Mononuclear cell (primary cell): Measurements from ENCODE around the gene ITSN1. TPM values are rescaled to one million over a fixed set of nuclear protein-coding genes. Genes with fewer than 3 reads are reported as not detected.

Source experiments
- H3K27me3 ChIP-seq: 2 replicates; pipeline ENCODE4 v1.6.0; 2011; ENCODE audit warnings: low read length, control low read depth; ENCODE audit not compliant: insufficient read depth
- H3K4me1 ChIP-seq: 2 replicates; pipeline ENCODE4 v1.5.1; 2011; ENCODE audit warnings: mild to moderate bottlenecking, low read length, control low read depth; ENCODE audit not compliant: insufficient read depth
- H3K4me3 ChIP-seq: 2 replicates; pipeline ENCODE4 v1.5.1; 2011; ENCODE audit warnings: mild to moderate bottlenecking, low read length, moderate library complexity
- H3K9me3 ChIP-seq: 2 replicates; pipeline ENCODE4 v1.5.1; 2011; ENCODE audit warnings: low read depth, mild to moderate bottlenecking, control low read depth, low read length
- total RNA-seq: library from RNA; depleted of rRNA; stranded (reverse); fragments of >200 nt; gene quantifications from one replicate; pipeline ENCODE4 v1.2.3, GENCODE V29; 2012

ITSN1 gene
- total RNA-seq, 1 donor, result 2.1 TPM

- no peaks in the 10 kb centered on the region for H3K27me3 ChIP-seq
- no peak overlapping the region for H3K4me3 ChIP-seq
- peaks cover 22% of the 10 kb centered on the region for H3K4me1 ChIP-seq
- H3K9me3 ChIP-seq, result no peaks in the 10 kb centered on the region
Measured at GRCh38 chr21:33846141-33846540, 203.8 kb downstream of the ITSN1 start.

DNA sequence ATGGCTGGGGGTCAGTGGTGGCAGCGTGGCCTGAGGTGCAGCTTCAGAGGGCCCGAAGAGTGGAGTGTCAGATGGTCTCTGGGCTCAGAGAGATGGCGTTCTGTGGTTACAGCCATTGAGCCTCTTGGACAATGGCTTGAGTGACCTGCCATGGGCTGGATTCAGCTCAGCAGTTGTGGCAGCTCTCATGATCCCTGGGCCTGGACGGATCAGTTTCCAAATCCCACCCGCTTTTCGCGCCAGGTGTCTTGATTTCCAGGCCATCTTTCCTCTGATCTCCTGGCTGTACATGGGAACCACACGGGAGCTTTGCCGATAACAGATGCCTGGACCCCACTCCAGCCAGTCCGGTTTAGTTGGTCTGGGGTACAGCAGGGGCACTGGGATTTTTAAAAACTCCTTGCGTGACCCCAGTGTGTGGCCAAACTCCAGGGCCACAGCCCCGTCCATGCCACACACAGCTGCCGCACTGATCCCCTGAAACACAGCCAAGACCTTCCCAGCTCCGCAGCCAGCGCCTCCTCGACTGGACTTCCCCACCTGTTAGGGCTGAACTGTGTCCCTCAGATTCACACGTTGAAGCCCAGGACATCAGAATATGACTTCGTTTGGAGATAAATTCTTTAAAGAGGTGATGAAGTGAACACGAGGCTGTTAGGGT lies 205.4 kb downstream of the ITSN1 start:
- H3K4me1 ChIP-seq, result peaks cover 14% of the 10 kb centered on the region
- no peak overlapping the region for H3K4me3 ChIP-seq
- no peaks in the 10 kb centered on the region for H3K9me3 ChIP-seq
- no peaks in the 10 kb centered on the region for H3K27me3 ChIP-seq

DNA sequence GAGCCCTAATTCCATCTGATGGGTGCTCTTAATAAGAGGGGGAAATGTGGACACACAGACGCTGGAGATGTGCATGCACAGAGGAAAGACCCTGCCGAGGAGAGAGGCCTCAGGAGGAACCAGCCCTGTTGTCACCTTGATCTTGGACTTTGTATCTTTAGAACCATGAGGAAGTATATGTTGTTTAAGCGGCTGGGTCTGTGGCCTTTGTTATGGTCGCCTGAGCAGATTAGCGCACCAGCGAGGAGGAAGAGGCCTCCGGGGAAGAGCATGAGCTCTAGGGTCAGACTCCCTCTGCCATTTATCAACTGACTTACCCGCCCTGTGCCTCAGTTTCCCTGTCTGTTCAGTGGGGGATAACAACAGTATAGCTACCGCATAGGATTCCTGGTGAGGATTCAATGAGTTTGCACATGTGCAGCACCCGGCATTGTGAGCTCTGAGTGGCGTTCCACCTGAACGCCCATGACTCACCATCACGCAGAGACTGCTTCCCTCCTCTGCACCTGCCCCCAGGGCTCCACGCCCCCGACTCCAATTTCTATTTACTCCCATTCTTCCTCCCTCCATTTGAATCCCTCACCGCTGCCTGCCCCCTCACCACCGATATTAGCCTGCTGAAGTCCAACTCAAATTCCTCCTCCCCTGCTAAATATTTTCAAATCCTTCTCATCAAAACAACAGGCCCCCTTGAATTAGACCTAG lies 206.1 kb downstream of the ITSN1 start:
- Histone ChIP-seq H3K4me3 (no peak overlapping the region), H3K27me3 (no peaks in the 10 kb centered on the region), H3K9me3 (no peaks in the 10 kb centered on the region), H3K4me1 (peaks cover 7% of the 10 kb centered on the region)

DNA sequence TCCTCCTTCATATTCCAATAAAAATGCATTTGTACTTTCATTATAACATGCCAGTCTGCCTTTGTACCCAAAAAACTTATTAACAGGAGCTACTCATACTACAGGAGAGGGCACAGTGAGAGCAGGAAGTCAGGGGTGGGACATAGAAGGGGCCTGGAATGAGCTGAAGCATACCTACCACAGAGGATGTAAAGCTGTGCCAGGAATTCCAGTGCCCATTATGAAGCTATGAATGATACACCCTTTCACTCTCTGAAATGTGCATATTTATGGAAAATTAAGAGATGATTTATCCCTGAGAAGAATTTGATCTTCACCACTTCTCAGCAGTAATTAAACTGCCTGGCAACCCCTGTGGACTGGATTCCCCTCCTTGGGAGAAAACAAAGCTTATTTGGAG lies 207.5 kb downstream of the ITSN1 start:
- Histone ChIP-seq H3K9me3 (no peaks in the 10 kb centered on the region), H3K4me1 (no peaks in the 10 kb centered on the region), H3K27me3 (no peaks in the 10 kb centered on the region), H3K4me3 (no peak overlapping the region)

- Histone ChIP-seq H3K27me3 (no peaks in the 10 kb centered on the region), H3K4me3 (no peak overlapping the region), H3K9me3 (no peaks in the 10 kb centered on the region), H3K4me1 (no peaks in the 10 kb centered on the region)
Measured at GRCh38 chr21:33850401-33850800, 208.1 kb downstream of the ITSN1 start.

DNA sequence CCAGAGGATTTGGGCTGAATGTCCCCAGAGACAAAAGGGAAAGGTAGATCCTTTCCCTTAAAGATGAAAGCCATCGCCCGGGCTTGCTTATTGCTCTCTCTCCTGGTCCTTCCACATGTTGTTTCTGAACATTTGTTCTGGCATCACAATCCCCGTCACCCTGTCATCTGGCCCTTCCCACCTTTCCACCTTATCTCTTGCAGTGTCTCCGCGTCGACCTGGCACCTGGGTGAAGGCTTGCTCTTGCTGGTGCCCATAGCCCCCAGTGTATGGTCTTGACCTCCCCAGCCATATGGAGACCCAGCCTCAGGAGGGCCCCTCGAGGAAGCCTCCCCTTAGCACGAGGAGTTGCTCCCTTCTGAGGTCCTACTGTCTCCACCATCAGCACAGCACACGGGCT lies 208.7 kb downstream of the ITSN1 start:
- Histone ChIP-seq H3K9me3 (no peaks in the 10 kb centered on the region), H3K4me3 (no peak overlapping the region), H3K4me1 (no peaks in the 10 kb centered on the region), H3K27me3 (no peaks in the 10 kb centered on the region)

GRCh38 chr21:33852485-33852884 lies 210.2 kb downstream of the ITSN1 start:
- no peak overlapping the region for H3K4me3 ChIP-seq
- no peaks in the 10 kb centered on the region for H3K27me3 ChIP-seq
- no peaks in the 10 kb centered on the region for H3K9me3 ChIP-seq
- no peaks in the 10 kb centered on the region for H3K4me1 ChIP-seq

DNA sequence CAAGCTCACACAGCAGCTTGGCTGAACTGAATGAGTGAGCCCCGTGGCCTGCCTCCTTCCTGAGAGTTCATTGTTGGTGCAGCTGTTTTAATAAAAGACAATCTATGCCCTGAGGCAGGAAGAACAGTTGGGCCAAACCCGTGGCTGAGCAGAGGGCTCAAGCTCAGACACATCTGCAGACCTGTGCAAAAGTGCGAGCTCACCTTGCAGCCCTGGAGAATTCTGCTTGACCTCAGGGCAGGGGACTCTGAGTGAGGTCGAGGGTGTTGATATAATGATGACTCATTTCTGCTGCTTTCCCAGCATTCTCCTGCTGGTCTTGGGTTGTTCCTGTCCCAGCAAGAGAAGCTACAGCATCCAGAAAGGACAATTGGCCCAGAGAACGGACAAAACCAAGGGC lies 212.3 kb downstream of the ITSN1 start:
- H3K4me1 ChIP-seq, result no peaks in the 10 kb centered on the region
- no peaks in the 10 kb centered on the region for H3K9me3 ChIP-seq
- H3K4me3 ChIP-seq, result no peak overlapping the region
- no peaks in the 10 kb centered on the region for H3K27me3 ChIP-seq

GRCh38 chr21:33855190-33855589 lies 212.9 kb downstream of the ITSN1 start:
- Histone ChIP-seq H3K4me1 (no peaks in the 10 kb centered on the region), H3K27me3 (no peaks in the 10 kb centered on the region), H3K9me3 (no peaks in the 10 kb centered on the region), H3K4me3 (no peak overlapping the region)

- H3K27me3 ChIP-seq, result no peaks in the 10 kb centered on the region
- no peaks in the 10 kb centered on the region for H3K9me3 ChIP-seq
- H3K4me3 ChIP-seq, result no peak overlapping the region
- H3K4me1 ChIP-seq, result no peaks in the 10 kb centered on the region
Measured at GRCh38 chr21:33856893-33857527, 214.7 kb downstream of the ITSN1 start.

DNA sequence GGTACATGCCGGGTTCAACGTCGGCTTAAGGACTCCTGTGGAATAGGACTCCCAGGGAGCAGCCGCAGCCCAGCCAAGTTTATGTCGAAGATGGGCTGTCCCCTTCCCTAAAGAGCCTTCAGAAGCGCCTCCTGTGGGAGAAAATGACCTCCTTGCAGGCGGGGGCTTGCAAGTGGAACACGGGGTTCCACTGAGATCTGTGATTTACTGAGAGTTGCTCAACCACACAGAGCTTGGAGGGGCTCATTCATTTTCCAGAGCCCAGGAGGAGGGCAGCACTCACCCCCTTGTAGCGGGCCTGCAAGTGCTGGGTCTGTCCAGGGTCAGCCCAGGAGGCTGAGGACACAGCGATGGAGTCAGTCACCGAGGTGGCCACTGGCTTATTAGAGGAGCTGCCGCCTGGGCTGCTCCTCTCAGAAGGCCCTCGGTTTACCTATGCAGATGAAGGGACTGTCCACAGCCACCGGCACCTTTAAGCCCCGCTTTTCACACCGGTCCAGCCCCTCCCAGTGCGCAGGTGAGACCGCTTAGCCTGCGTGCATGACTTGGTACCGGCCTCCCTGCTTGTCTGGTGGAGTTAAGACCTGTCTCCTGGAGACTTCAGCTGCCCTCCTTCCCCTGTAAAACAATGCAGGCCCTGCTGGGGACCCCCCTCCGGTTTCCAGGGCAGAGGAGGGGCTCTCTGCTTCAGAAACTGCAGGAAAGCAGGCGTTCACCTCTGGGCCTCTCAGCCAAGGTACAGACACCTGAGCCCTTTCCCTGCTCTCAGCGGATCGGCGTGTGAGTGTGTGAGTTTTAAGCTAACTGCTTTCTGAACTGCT lies 215.8 kb downstream of the ITSN1 start:
- Histone ChIP-seq H3K9me3 (no peaks in the 10 kb centered on the region), H3K4me3 (no peak overlapping the region), H3K4me1 (no peaks in the 10 kb centered on the region), H3K27me3 (no peaks in the 10 kb centered on the region)

DNA sequence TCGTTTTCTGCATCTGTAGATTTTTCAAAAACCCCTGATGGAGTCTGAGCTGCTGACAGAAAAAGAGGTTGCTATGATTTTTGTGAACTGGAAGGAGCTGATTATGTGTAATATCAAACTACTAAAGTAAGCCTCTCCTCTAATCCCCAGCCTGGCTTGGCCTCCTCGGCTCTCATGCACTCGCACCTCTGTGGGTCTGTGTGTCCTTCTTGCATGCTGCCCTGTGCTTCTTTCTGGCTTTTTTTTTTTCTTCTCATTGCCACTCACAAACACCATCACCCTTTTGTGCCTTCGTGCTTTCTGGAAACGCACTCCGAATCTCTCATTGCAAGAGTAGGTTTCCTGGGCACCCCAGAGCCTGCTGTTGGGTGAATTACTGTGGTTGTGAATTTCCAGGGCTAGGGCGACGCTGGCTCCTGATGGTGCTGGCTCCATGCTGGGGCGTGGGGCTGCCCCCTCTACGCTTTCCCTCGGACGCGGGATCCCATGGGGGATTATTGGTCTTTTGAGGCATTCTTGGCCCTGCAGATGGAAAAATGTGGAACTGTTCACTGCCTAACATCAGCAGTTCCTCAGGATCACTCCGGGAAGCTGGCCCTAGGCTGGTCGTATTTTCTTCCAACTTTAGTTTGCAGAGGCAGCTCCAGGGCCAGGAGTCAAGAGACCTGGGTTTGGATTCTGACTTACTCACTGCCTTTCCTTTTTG lies 216.5 kb downstream of the ITSN1 start:
- H3K4me1 ChIP-seq, result no peaks in the 10 kb centered on the region
- no peaks in the 10 kb centered on the region for H3K9me3 ChIP-seq
- no peaks in the 10 kb centered on the region for H3K27me3 ChIP-seq
- H3K4me3 ChIP-seq, result no peak overlapping the region

DNA sequence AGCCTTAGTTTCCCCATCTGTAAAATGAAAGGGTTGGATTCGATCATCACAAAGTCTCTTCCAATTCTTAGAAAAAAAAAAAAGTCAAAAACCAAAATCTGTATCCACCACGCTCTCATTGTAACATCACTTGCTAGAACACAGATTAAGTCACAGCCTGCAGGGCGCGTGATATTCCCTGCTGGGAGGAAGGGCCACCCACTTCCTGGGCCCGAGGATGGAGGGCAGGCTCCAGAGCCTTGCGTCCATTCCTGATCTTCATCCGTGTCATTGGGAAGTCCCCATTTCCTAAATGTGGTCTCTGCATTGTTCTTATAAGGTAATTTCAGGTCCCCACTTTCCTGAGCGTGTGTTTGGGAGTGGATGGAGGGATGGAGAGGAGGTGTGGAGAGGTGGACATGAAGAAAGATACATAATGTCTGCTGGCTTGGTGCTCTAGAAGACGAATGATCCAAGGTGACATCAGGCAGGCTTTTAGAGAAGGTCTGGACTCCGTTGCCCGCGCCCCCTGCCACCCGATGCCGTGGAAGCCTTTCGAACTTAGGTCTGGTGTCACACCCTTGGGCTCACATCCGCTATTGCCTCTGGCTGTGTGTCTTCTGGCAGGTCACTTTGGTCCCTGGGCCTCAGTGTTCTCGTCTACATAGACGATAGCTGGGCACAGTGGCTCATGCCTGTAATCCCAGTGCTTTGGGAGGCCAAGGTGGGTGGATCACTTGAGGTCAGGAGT lies 217.2 kb downstream of the ITSN1 start:
- Histone ChIP-seq H3K4me3 (no peak overlapping the region), H3K27me3 (no peaks in the 10 kb centered on the region), H3K9me3 (no peaks in the 10 kb centered on the region), H3K4me1 (no peaks in the 10 kb centered on the region)

- Histone ChIP-seq H3K9me3 (no peaks in the 10 kb centered on the region), H3K4me1 (no peaks in the 10 kb centered on the region), H3K27me3 (no peaks in the 10 kb centered on the region), H3K4me3 (no peak overlapping the region)
Measured at GRCh38 chr21:33860332-33860879, 218.1 kb downstream of the ITSN1 start.
